Adrenal gland (tissue), 12 donors: ENCODE results near the gene ADSS1. TPM values are rescaled to one million over a fixed set of nuclear protein-coding genes. Genes with fewer than 3 reads are reported as not detected.
"Not testable (repeated sequence)": the region's sequence is repeated elsewhere in the genome, so short reads cannot be mapped to it uniquely, and the experiment has no call there.

Source experiments
- DNase-seq, 7 donors: peaks; one replicate each; pipeline ENCODE4 v3.0.0-alpha.2; 2019 to 2020
- H3K27ac ChIP-seq, 5 donors: fragments of 200-600 bp; sonication (generic) in 4 of 5; 1 replicate in 3 of 5; 2 replicates in 2 of 5; pipeline versions ENCODE4 v1.5.1 to v1.8.0; 2016 to 2020; ENCODE audit warnings: mild to moderate bottlenecking in 1 of 5
- H3K27me3 ChIP-seq: fragments of 200-600 bp; 2 replicates; pipeline ENCODE4 v1.8.0; 2021
- H3K36me3 ChIP-seq, 2 donors: fragments of 200-600 bp; replicated peaks in 1 of 2; 1 replicate in 1 of 2; 2 replicates in 1 of 2; pipeline versions ENCODE4 v1.5.1 to v1.8.0; 2018 to 2022
- H3K4me1 ChIP-seq, 2 donors: fragments of 200-600 bp; replicated peaks in 1 of 2; 1 replicate in 1 of 2; 2 replicates in 1 of 2; pipeline versions ENCODE4 v1.5.1 to v1.8.0; 2018 to 2021
- H3K4me3 ChIP-seq, 4 donors: fragments of 200-600 bp; sonication (generic) in 3 of 4; one replicate each; pipeline ENCODE4 v1.5.1; 2016 to 2018
- H3K9me3 ChIP-seq, 3 donors: fragments of 200-600 bp; sonication (generic) in 1 of 3; replicated peaks in 1 of 3; 1 replicate in 2 of 3; 2 replicates in 1 of 3; pipeline versions ENCODE4 v1.5.1 to v1.8.0; 2016 to 2021
- CTCF ChIP-seq, 6 experiments: fragments of 450-650 bp in 4 of 6; fragments of 200-600 bp in 2 of 6; sonication (generic) in 1 of 6; IDR thresholded peaks; 1 replicate in 5 of 6; 2 replicates in 1 of 6; pipeline versions ENCODE4 v1.5.1 to v1.8.0; 2016 to 2021; ENCODE audit warnings: antibody characterized with exemption in 6 of 6, mild to moderate bottlenecking in 2 of 6, moderate library complexity in 1 of 6
- POLR2A ChIP-seq, 2 donors: fragments of 450-650 bp; IDR thresholded peaks; one replicate each; pipeline ENCODE4 v1.6.1; 2017; ENCODE audit warnings: antibody characterized with exemption in 2 of 2, mild to moderate bottlenecking in 2 of 2, moderate library complexity in 1 of 2
- WGBS, 4 donors: extraction: QIAGEN DNeasy Blood & Tissue Kit in 2 of 4; methylation state at CpG; one replicate each; pipeline versions ENCODE4 v1.1.5 to v1.1.7; 2013 to 2017; 5-methylcytosine and 5-hydroxymethylcytosine counted together
- intact Hi-C, 2 donors: fragments of 100-400 bp; cut with DNase I; formaldehyde crosslinking; loops; one replicate each; pipeline versions ENCODE4 v1.14.1 to v1.15.0; 2022 to 2023
- polyA plus RNA-seq, 3 donors: library from polyadenylated mRNA; stranded (reverse); fragments of 200-250 nt in 2 of 3; fragments of 350-450 nt in 1 of 3; fragmentation: Illumina TruSeq in 1 of 3; extraction: RNeasy Lipid Tissue Mini Kit (QIAGEN cat#74804) in 1 of 3; gene quantifications; one replicate each; pipeline ENCODE4 v1.2.3, GENCODE V29; 2013 to 2014
- total RNA-seq, 9 donors: library from RNA; depleted of rRNA in 4 of 9; stranded (reverse); fragments of >200 nt in 4 of 9; fragments of 120-200 nt in 1 of 9; fragmentation: NEBNext Ultra II Directional in 1 of 9; extraction: Animal tissue kit (Norgen Biotek cat#: 25700) in 1 of 9; gene quantifications; one replicate each; pipeline versions ENCODE4 v1.1.0 to v1.2.4, GENCODE V29; 2013 to 2023
- donor health status: healthy with polysubstance abuse.
- donor health status: Bipolar disorder and iron deficiency.
- donor health status: DM: yes; HTN: yes; CAD: no.
- donor health status: DM: no; HTN: no; CAD: no.
- donor health status: DM: no; HTN: no; CAD: no.
- donor health status: DM: yes; HTN: yes; CAD: no.

The ADSS1 gene
- total and polyA plus RNA-seq, 12 donors: 4.0 to 39.1 (median 16.9) TPM

DNA sequence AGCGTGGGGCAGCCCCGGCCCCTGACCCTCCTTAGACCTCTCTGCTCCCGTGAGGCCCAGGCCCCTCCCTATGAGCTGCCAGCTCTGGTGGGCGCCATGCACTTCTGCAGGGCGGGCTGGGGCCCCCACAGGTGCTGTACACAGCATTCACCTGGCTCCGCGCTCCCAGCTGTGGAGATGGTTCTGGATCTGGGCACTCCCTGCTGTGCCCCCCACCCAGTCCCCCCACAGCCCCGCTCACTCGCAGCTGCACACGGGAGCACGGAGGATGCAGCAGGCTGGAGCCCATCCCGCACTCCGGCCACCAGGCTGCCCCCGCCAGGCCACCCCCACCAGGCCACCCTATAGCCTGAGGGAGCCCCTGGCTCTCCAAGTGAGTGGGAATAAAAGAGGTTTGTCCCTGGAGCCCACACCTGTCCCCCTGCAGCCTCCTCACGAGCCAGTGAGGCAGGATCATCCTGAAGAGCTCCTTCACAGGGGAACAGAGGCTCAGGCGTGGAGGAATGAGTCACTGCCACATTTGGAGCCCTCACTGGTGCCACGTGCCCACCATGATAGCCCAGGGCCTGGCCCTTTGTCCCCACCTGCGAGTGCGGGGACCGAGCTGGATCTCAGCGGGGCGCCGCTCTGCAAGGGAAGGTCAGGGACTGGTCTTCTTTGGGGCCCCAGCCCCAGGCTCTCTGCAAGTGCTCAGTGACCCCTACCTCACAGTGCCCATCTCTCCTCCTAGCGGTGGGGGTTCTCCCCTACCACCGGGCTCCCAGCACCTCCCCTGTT, 1.9 kb downstream of the ADSS1 start:
- no peak overlapping the region for H3K4me3 ChIP-seq
- no peaks in the 10 kb centered on the region for H3K27me3 ChIP-seq
- H3K27ac ChIP-seq: no peak overlapping the region
- intact Hi-C loops: no loop called here
- H3K36me3 ChIP-seq: no peaks in the 10 kb centered on the region
- H3K9me3 ChIP-seq: no peaks in the 10 kb centered on the region
- no peak for DNase-seq
- WGBS, 4 donors: 83 to 95% (median 87%) methylated on average over 11 to 25 of the region's 25 CpGs
- no peak for TF ChIP-seq POLR2A (IDR thresholded peaks at IDR 0.05)
- no peak for TF ChIP-seq CTCF (IDR thresholded peaks at IDR 0.05)
- peaks cover 26 to 32% of the 10 kb centered on the region in 2 donors for H3K4me1 ChIP-seq

DNA sequence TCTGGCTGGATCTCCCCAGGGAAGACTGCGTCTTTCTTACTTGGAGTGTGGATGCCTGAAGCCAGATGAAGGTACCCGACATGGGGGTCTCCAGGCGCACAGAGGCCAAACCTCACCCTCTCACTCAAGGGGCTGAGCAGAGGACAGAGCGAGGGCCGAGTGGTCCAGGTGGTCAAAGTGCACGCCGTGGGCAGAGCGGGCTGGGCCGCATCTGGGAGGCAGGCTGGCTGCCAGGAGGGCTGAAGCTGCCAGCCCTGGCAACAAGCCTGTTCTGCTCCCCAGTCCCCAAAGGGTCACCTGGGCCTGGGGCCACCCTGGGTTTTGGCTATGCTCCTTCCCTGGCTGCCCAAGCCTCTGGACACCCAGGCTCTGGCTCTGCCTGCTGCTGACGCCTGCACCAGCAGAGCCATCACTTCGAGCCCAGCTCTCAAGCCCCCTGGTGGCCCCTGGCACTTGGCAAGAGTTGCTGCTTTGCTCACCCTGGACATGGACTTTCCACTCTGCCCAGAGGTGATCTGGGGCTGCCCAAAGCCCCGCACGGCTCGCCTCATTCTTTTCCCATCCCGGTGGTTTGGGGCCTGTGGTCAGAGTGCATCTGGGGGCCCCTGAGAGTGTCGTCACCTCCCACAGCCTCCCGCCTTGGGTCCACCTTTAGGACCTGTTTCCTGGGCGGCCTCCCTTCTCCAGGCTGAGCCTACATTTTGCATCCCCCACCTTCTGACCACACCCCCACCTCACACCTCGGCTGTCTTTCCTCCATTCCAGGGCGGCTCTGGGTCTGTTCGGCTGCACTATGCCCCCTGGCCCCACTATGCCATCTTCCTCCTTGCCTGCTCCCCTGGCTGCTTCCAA, 2.8 kb downstream of the ADSS1 start:
- DNase-seq: no peak
- H3K36me3 ChIP-seq: no peaks in the 10 kb centered on the region
- peaks cover 26 to 29% of the 10 kb centered on the region in 2 donors for H3K4me1 ChIP-seq
- H3K9me3 ChIP-seq: no peaks in the 10 kb centered on the region
- 80 to 88% (median 83%) methylated on average over 20 to 21 of the region's 21 CpGs for WGBS, 4 donors
- H3K4me3 ChIP-seq: no peak overlapping the region
- H3K27ac ChIP-seq: no peak overlapping the region
- intact Hi-C loops: no loop called here
- TF ChIP-seq CTCF (IDR thresholded peaks at IDR 0.05): no peak
- TF ChIP-seq POLR2A (IDR thresholded peaks at IDR 0.05): no peak
- no peaks in the 10 kb centered on the region for H3K27me3 ChIP-seq

- Histone ChIP-seq H3K36me3 (no peaks in the 10 kb centered on the region), H3K27me3 (no peaks in the 10 kb centered on the region), H3K4me1 (peaks cover 10 to 19% of the 10 kb centered on the region in 2 donors), H3K4me3 (no peak overlapping the region), H3K9me3 (no peaks in the 10 kb centered on the region), H3K27ac (no peak overlapping the region)
- intact Hi-C loops: no loop called here
- 90 to 98% (median 93%) methylated on average over 8 to 17 of the region's 17 CpGs for WGBS, 4 donors
- TF ChIP-seq CTCF (IDR thresholded peaks at IDR 0.05): no peak
- TF ChIP-seq POLR2A (IDR thresholded peaks at IDR 0.05): no peak
- DNase-seq: no peak
Observed at GRCh38 chr14:104728631-104729030, 4.6 kb downstream of the ADSS1 start.

DNA sequence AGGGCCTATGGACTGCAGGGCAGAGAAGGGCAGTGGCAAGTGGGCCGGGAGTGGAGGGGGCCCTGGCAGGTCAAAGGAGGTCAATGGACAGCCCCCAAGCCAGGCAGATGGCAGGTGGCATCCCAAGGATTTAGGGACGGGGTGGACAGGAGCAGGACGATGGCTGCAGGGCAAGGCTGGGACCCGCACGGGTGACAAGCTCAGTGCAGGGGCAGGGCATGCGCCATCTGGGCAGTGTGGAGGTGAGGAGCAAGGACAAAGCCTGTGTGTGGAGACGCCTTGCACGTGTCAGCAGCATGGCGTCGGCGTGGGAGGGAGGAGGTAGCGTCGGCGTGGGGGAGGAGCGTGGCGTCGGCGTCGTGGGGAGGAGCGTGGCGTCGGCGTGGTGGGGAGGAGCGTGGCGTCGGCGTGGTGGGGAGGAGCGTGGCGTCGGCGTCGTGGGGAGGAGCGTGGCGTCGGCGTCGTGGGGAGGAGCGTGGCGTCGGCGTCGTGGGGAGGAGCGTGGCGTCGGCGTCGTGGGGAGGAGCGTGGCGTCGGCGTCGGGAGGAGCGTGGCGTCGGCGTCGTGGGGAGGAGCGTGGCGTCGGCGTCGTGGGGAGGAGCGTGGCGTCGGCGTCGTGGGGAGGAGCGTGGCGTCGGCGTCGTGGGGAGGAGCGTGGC, 5.3 kb downstream of the ADSS1 start:
- H3K36me3 ChIP-seq, DNase-seq, H3K27ac ChIP-seq, H3K27me3 ChIP-seq, H3K4me3 ChIP-seq, H3K9me3 ChIP-seq, intact Hi-C loops: not testable (repeated sequence)
- WGBS, 4 donors: 86 to 94% (median 93%) methylated on average over 7 to 62 of the region's 73 CpGs
- H3K4me1 ChIP-seq: peaks cover 9 to 19% of the 10 kb centered on the region in 2 donors
